ENCODE results near the gene ZIC1. TPM values are rescaled to one million over a fixed set of nuclear protein-coding genes. Genes with fewer than 3 reads are reported as not detected.

Gene ZIC1
- total RNA-seq: not detected in 2 replicates

DNA sequence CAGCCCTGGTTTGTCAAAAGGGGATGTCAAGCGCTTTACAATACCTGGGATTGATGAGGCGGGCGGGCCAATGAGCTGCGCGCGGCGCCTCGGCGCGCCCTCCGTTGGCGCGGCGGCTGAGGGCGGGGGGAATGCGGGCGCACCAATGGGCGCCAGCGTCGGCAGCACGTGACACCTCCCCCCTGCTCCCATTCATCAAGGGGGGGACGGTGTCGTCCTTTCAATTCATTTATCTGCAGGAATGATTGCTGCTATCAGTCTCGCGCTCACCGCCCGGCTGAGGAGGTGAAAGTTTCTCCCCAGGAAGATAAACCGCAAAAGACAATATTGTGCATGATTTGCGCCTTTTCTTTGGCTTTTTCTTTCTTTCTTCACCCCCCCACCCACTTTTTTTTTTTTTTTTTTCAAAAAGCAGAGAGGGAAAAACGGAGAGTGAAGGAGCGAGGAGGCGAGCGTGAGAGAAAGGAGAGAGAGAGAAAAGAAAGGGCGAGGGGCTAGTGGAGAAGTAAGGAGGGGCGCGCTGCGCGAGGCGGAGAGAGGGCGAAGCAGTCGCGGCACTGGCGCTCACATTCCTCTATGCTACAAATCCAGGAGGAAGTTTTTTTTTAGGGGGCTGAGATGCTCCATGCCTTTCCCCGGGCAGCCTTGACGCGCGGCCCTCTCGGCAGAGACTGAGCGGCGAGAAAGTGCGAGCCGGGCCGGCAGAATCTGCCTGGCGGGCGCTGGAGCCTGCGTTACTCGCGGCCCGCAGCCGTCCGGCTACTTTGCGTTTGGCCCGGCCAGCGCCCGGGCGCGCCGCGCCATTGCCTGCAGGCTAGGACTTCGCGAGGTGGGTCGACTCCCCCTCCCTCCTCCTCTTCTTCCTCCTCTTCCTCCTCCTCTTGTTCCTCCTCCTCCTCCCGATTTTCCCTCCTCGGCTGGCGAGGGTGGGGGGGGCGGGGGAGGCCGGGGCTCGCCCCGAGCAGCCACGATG, at the start of gene ZIC1:
TSS of gene ZIC1 (plus strand) at position 223 of the 973 bp plus-strand sequence. CDS start at position 971, 748 bp downstream.
- intact Hi-C loops (cut with micrococcal nuclease): loop anchor here (5.0 kb wide), 1 partner anchor 32 kb away; no protein-coding TSS in a partner anchor

DNA sequence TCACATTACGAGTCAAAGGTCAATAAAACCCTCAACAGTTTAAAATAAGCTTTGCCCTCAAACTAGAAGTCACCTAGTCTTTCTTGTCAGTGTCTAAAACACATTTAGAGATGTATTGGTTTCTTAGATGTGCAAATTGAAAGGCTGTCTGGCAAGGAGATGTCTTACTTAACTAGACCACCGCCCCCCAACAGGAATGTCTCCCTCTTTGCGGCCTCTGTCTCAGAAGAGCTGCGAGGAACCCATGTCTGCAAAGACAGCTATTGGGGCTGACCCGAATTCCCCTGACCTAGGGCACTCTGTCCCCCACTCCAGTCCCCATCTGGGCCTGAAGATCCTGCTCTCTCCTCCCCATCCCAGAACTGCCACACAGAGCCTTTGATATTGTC, 49.1 kb upstream of the ZIC1 start:
- intact Hi-C loops (cut with micrococcal nuclease): no loop called here

DNA sequence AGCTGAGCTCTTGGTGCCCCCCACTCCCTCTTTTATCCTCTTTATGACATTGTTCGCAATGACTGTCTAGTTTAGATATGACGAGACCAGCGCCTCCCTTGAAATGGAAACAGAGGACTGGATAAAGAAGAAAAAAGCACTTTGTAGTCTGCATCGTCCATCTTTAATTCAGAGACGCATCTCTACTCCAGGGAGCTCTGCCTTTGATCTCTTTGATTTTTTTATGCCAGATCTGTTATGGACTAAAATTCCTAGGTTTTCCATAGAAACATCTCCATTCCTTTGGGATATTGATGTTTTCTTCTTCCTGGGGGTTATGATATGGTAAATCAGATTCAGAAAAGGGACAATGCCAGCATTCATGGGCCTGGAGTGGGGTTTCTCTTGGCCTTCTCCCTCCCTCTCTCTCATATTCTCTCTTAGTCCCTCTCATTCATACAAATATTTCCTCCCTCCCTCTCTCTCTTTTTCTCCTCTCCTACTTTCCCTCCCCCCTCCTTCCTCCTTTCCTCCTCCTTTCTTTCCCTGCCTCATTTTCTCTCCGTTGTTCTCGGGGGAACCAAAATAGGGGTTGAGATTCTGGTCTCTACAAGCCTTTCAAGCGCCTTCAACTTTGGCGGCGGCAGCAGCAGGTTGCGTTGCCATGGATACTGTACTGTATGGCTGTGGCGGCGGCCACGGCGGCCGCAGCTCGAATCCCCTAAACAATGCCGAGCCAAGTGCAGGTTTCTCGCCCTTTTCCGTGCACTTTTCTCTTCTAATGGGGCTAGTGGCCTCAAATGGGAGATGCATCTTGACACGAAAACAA, 48.3 kb upstream of the ZIC1 start:
- intact Hi-C loops (cut with micrococcal nuclease): no loop called here

DNA sequence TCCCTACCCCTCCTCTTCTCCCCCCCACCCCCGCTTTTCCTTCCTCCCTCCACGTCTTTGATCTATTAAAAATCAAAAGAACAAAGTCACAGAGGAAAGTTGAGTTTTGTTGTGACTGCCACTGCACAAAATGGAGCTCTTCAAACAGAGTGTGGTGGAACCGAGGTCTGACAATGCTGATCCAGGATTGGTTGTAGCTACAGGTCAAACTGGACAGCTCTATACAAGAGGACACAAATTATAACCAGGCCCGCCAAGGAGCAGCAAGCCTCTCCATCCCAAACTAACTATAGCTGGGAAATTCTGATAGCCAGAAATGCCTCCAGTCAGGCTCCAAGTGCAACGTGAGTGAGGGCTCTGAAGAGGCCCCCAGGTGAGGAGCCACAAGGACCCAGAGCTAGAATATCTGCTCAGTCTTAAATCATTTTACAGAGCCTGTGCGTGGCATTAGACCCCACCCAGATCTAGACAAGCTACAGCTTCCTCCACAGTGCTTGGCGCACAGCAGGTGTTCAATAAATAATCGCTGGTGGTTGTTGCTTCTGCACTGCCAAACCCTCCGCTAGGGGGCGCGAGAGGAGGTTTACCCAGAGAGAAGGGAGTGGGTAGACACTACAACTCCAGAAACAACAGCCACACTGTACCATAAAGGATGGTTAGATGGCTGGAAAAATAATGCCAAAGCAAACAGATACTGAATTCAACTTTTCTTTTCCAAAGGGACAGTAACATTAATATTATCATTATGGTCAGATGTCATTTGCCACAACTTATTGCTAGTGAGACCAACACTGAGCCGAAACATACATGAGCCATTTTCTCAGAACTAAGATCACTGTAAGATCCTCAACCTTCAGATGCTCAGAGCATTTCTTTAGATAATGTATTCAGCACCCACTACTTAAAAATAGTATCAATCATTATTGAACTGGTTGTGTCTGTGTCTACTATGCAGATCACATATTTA, 47.4 kb upstream of the ZIC1 start:
- intact Hi-C loops (cut with micrococcal nuclease): no loop called here

DNA sequence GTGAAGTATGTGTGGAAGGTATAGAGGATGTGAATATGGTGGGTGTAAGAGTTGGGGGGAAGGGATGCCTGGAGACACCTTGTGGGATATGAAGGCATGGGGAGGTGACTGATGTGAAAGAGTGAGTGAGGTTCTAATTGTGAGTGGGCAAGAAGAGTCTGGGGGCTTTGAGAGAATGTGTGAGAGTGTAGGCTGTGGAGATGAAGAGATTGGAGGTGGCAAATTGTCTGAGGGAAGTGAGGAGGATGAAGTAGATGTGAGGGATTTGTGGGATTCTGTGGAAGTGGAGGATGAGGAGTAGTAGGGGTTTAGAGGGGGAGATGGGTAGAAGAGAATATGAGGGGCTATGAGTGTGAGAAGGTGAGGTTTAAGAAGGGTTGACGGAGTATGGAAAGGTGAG, 44.4 kb upstream of the ZIC1 start:
- intact Hi-C loops (cut with micrococcal nuclease): no loop called here

DNA sequence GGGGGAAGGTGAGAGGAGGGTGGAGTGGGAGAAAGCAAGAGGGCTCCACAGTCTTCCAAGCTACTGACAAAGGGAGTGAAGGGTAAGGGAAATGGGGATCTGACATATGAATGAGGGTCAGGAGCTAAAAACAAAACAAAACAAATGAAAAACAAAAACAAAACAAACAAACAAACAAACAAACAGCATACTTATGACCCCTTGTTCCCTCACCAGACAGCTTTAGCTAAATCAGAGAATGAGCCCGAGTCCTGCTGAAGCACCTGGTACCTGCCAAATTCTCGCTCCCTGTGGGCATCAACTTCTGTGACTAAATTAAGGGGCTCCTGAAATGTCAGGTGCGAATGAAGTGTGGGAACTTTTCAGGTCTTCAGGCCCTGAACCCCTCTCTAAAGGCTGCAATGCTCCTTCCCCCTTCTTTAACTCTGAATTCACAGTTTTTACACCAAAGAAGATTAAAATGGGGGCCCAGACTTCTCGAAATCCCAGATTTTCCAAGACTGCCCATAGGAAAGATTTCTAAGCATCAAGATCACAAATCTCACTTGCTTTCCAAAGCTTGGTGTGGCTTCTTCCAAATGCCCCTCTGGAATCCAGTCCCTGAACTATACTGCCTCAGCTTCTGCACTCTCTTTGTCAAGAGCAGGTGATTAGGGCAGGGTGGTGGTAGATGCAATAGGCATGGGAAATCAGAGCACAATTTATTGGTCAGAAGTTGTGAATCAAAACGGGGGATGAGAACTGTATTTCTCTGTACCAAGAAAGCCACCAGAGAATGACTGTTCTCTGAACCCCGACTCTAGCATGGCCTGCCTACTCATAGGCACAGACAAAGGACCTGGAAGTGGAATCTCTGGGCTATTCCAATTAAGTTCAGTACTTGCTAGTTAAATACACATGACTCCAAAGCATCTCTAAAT, 43.7 kb upstream of the ZIC1 start:
- intact Hi-C loops (cut with micrococcal nuclease): no loop called here

DNA sequence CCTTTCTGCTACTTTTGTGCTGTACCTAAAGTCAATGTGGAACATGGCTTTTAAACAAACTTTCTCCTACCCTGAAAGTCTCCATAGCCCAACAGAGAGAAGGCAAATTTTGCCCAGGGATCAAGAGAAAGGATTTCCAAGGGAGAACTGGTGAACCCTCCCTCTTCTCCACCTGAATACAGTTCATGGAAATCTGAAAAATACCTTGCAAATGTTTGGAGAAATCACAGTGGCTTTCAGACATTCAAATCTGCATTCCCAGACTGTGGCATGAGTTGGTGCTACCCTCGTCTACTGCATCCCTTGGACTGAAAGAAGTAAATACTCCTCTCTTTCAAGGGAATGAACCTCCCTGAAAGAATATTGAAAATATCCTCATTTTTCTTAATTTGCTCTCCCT, 41.5 kb upstream of the ZIC1 start:
- intact Hi-C loops (cut with micrococcal nuclease): no loop called here

DNA sequence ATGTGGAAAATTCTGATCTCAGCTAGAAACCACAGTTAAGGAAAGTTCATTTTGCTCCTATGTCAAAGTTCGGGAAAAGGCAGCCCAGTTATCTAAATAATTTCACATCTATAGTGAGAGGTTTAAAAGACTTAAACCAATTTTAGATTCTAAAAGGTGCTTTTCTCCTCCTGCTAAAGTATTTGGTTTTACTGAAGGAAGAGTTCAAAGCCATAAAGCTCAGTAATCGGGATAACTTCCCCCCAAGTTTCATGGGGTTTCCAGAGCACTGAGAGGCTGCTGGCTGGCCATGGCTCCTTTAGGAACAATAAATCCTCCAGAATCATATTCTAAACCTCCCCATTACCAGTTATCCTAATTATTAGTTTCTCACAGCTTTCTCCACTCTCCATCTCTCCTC, 41.0 kb upstream of the ZIC1 start:
- intact Hi-C loops (cut with micrococcal nuclease): no loop called here

DNA sequence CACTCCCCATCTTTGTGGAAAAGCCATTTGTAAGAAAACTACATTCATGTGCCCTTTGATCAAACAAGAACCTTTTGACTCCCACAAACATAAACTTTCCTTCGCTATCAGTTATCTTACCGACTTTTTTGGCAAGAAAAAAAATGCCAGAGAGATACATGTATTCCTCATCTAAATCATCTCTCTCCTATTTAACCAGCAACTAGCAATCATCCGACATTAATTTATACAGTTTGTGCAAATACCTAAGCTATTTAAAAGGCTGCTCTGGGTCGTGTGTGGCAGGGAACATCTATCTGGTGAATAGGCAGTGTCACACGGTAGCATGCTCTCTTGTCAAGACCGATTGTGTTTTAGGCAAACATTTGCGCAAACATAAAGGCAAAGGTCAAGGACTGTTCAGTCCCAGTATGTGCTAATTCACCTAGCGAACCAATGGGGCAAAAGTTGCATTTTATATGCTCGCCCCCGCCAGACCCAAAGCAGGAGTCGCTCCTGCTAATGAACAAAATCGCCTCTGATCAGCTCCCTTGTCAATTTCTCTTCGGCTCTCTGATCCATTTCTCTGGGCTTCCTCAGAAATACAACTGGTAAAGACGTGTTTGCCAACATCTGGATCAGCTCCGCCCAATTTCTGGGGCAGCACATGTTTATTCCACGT, 40.5 kb upstream of the ZIC1 start:
- intact Hi-C loops (cut with micrococcal nuclease): no loop called here

DNA sequence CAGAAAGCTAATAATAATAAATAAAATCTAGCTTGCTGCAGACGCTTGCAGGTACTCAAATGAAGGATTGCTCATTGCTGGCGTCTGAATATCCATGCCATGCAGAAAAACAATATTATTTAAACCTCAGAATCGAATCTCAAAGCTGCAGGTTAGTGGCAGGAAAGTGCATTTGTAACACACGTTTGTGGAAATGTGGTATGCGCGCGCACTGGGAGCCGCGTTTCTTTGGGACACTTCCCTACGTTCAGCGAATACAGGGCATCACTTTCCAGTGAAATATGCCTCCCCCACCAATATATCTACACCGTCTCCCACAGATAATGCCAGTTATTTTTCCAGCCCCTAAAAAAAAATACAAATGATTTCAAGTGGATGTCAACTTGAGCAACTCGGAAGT, 39.9 kb upstream of the ZIC1 start:
- intact Hi-C loops (cut with micrococcal nuclease): no loop called here

DNA sequence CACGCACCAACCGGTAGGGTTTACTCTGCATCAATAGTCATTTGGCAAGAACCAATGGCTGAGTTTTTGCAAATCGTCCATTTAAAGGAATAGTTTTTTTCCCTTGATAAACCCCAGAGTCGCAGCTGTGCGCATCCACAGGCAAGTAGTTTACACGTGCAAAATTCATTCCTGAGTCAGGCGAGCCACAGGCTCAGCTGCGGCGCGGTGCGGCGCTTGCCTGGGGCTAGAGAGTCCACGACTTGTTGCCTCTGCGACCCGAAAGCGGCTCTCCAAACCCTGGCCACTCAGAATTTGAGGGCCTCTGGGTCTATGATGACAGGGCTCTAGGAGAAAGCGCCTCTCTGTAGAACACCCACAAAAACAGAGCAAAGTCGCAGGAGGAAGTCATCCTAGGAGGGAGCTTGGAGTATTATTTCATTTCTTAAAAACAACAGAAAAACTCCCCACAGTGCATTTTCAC, 39.5 kb upstream of the ZIC1 start:
- intact Hi-C loops (cut with micrococcal nuclease): no loop called here

DNA sequence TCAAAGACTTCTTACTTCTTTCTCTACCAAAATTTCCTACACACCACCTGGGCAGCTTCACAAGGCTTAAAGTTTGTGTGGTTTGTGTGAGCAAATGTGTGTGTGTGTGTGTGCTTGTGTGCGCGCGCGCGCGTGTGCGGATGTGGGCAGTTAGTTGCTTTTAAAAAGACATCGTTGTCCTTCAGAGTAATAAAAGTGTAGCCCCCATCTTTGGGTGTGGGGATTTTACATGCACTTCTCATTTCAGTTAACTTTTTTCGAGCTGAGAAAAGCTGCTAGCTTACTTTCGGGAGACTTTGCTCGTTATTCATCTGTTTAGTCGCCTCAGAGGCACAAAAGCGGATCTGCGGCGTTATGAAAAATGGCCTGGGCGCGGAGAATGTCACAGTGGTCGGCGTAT, 38.8 kb upstream of the ZIC1 start:
- intact Hi-C loops (cut with micrococcal nuclease): no loop called here

DNA sequence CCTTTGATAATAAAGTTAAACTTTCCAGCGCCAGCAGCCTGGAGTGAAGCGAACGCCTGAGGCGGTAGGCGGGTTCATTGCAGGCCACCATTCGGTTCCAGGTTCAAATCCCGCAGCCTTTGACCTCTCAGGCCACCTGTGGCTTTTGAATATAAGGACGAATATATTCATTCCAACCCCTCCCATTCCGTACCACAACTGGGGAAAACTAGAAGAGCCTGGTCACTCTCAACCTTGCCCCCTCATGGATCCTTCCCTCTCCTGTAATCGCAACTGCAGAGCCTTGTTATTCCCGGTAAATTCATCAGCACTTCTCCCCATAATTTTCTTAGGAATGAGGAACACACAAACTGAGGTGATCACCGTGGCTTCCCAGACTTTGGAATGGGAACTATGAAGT, 38.0 kb upstream of the ZIC1 start:
- intact Hi-C loops (cut with micrococcal nuclease): no loop called here

DNA sequence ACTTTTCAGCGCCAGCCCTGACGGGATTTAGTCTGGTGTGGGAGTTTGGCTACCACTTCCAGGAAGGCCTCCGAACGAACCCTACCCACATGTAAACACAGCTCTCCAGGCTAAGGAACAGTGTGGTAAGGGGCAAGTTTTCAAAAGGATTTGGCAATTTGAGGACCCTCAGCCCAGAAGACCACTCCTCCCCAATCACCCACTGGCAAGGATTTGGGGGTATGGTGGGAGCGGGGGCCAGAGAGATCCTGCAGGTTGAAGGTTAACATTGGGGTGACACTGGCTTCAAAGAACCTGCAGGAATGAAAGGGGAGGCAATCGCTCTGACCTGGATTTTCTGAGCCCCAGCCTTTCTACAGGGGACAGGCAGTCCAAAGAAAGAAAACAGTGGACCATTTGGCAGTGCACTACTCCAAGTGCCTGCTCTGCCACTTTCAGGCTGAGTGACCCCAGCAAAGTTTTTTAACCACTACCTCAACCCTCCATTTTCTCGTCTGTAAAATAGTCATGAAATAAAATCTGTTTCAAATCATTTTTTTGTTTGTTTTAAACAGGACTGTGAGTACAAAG, 37.3 kb upstream of the ZIC1 start:
- intact Hi-C loops (cut with micrococcal nuclease): loop anchor here (2.0 kb wide), 1 partner anchor 17 kb away; no protein-coding TSS in a partner anchor

DNA sequence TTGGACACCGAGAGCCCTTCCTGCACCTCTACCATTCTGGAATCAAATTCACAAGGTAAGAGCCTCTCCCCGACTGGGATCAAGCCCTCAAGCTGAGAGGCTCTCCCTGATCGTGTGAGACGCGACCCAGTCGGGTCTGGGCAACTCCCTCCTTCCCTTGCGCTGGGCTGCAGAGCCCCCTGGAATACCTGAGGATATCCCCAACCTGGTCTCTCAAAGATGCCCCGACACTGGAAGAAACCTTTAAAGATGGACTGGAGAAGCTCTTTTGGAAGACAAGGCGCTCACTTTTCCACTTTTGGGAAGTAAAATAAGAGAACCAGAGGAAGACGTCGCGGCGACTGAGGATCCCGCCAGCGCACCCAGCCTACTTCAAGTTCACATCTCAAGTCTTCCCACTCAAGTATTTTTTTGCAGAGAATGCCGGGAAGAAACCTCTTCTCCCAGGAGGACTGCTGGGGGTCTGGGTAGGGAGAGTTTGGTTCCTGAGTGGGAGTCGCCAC, 36.6 kb upstream of the ZIC1 start:
- intact Hi-C loops (cut with micrococcal nuclease): loop anchor here (2.0 kb wide), 1 partner anchor 16 kb away; no protein-coding TSS in a partner anchor

DNA sequence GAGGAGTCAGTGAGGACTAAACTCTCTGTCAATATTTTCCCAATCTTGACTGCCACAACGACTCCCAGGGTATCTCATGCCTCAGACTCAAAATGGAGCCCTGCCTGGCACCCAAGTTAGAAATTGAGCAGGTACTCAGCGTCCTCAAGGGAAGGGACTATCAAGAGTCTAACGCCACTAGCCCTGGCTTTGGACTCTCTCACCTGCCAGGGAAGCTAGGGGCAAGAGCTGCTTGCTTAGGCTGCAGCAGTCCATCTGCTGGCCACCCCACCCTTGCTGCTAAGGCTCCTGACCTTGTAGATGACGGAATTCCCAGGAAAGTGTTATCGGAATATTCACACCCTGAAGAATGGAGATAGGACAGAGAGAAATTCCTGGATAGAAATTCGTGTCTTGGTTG, 35.9 kb upstream of the ZIC1 start:
- intact Hi-C loops (cut with micrococcal nuclease): loop anchor here (2.0 kb wide), 1 partner anchor 16 kb away; no protein-coding TSS in a partner anchor

DNA sequence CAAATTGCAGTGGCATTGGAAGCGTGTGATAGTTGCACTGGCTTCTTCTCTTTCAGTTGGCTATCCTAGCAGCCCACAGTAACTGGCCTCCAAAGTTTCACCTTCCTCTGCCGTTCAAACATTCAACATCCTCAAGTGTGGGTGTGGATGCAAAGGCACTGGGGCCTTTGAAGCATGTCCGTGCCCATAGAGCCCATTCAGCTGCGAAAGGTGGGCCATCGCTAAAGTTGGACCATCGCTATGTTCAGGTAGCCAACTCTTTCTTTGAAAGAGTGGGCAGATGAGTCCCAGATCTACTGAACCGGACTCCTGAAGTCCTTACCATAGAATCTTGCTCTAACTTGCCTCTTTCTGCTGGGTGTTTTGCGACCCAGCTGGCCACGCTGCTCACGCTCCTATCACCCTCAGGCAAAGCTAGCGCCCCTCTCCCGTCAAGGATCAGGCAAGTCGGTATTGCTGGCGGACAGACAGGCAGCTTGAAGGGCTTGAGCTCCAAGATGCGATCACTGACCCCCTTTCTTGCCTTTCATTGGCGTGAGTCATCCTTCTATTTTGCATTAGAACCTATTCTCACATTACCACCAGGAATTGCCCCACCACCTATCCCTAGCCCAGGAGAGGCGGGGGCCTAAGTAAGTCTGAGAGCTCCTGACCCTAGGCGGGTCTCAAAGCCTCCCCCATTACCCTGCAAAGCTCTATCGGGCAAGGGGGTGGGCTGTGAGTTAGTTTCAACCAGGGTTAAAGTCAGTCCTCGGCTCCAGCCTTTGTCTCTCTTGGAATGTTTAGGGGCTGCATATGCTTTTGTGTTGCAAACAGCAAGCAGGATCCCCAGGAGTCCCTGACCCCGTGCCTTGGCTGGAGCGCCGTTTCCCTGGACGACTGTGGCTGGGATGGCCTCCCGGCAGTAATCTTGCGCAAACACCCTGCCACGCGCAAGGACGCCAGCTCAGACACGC, 31.5 kb upstream of the ZIC1 start:
- intact Hi-C loops (cut with micrococcal nuclease): loop anchor here (5.0 kb wide), 1 partner anchor 35 kb away; no protein-coding TSS in a partner anchor
